HuH-7.5 (cell line): ENCODE data around the gene MCRIP2.
"Not testable (repeated sequence)": the region's sequence is repeated elsewhere in the genome, so short reads cannot be mapped to it uniquely, and the experiment has no call there.

Experiments
- DNase-seq: peaks from one replicate; pipeline ENCODE4 v3.0.0; 2011; ENCODE audit warnings: low spot score

Gene MCRIP2

GRCh38 chr16:681746-682427, 40.3 kb downstream of the MCRIP2 start:
- DNase-seq = no peak

DNA sequence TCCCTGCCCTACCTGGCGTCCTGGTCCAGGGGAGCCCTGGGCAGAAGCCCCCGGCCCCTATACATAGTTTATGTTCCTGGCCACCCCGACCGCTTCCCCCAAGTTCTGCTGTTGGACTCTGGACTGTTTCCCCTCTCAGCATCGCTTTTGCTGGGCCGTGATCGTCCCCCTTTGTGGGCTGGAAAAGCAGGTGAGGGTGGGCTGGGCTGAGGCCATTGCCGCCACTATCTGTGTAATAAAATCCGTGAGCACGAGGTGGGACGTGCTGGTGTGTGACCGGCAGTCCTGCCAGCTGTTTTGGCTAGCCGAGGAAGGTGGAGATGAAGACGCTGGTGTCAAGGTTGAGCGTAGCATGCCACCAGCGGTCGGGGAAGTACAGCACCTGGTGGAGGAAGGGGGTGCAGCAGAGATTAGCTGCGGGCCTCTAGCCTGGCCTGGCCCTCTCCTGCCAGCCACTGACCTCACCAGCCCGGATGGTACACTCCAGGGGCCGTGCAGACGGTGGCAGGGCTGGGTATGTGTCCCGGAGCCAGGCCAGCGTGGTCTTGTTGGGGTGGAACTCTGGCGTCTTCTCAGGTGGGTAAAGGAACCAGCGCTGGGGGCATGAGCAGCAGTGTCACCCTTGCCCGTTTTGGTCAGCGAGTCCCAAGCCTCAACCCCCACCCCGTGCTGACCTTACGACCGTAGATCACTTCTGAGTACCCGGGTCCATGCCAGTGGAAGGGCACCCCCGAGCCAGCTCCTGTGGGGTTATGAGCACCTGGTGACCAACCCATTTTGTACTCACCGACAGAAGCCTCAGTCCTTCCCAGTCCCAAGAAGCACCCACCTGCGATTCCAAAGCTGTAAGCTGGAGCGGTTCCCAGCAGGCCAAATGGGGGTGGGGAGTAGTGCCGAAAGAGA, 41.1 kb downstream of the MCRIP2 start:
- DNase-seq = no peak

- DNase-seq = no peak
These were observed 41.9 kb downstream of the MCRIP2 start for GRCh38 chr16:683396-684070.

DNA sequence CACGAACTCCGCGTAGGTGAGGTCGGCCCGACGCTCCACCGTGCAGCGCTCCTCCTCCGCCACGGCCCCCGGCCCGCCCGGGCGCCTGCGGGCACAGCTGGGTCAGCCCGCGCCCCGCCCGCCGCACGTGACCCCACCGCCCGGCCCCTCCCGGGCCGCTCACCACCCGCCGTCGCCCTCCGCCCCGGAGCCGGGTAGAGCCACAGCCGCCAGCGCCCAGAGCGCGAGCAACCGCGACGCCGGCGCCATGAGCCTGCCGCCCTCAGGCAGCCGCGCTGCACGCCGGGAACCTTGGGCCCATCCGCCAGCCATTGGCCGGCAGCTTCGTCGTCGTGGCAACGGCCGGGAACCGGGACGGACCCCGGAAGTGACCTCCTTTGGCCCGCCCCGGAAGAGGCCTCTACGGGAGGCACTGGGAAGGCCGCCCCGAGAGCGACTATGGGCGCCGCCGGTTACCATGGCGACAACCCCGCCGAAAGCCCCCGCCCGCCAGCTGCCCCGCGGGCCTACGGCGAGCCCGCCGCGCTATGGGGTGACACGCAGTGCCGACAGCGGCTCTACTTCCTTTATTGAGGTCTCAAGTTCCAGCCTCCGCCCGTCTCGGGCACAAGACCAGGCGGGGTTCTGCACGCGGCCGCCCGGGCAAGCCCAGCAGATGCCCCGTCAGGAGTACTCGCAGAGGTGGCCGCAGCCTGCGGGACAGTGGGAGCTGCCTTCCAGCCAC, 42.6 kb downstream of the MCRIP2 start, which contains the start of gene JMJD8:
Gene JMJD8, minus strand, starts transcription at position 264 of the 724 bp plus-strand sequence. Its CDS starts 15 bp downstream, at position 249.
- DNase-seq = peak; percentile 97

DNA sequence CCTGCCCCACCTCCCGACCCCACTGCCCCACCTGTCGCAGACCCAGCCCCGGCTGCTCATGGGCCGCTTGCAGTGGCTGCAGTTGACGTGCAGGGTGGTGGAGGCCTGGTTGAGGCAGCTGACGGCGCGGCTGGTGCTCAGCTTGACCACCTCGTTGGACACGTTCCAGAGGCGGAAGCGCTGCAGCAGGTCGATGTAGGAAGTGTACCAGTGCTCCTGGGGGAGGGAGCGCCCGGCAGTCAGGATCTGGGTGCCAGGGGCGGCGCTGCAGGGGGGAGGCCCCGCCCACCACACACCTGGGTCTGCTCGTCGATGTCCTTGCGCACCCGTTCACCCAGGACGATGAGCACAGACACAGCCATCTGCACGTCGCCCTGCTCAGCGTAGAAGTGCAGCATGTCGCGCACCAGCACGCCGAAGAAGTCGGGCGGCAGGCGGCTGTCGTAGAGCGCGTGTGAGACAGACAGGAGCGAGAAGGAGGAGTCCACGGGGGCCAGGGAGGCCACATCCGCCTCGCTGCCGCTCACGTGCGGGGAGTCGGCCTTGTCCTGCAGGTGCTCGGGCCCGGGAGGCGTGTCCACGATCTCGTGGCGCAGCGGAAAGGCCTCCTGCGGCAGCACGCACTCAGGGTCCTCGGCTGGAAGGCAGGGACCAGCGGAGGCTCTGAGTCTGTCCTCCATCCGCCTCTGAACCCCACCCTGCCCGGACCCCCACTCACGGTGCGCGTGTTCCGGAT, 43.5 kb downstream of the MCRIP2 start:
- no peak for DNase-seq

- DNase-seq = no peak
These were observed 44.3 kb downstream of the MCRIP2 start for GRCh38 chr16:685967-686366.

- no peak for DNase-seq
These were observed 45.0 kb downstream of the MCRIP2 start for GRCh38 chr16:686459-687260.

- no peak for DNase-seq
These were observed 45.9 kb downstream of the MCRIP2 start for GRCh38 chr16:687499-687898.

DNA sequence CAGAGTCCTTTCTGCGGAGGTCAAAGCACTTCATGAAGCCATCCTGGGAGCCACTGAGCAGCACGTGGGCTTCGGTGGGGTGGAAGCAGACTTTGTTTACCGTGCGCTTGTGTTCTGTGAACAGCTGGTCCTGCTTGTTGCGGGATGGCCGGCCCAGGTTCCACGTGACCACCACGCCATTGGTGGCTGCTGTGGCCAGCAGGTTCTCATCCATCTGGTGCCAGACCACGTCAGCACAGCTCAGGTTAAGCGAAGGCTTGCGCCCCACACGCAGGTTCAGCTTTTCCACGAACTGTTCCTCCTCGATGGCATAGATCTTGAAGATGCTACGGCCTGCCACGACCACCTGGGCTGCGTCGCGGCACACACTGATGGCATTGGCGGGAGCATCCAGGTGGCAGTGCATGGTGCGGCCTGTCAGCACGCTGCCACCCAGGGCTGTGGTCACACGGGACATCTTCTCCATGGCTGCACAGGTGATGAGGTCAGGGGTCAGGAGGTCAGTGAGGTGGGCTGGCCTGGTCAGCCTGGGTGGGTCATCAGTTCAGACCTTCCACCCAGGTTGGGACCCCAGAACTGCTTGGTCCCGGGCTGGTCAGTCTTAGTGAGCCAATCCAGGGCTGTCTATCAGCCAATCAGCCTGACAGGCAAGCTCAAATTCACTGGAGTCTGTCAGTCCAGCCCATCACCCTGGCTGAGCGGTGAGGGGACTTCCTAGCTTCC, 47.7 kb downstream of the MCRIP2 start:
- DNase-seq = no peak

- not testable (repeated sequence) for DNase-seq
These were observed 49.6 kb downstream of the MCRIP2 start for GRCh38 chr16:691242-691641.

DNA sequence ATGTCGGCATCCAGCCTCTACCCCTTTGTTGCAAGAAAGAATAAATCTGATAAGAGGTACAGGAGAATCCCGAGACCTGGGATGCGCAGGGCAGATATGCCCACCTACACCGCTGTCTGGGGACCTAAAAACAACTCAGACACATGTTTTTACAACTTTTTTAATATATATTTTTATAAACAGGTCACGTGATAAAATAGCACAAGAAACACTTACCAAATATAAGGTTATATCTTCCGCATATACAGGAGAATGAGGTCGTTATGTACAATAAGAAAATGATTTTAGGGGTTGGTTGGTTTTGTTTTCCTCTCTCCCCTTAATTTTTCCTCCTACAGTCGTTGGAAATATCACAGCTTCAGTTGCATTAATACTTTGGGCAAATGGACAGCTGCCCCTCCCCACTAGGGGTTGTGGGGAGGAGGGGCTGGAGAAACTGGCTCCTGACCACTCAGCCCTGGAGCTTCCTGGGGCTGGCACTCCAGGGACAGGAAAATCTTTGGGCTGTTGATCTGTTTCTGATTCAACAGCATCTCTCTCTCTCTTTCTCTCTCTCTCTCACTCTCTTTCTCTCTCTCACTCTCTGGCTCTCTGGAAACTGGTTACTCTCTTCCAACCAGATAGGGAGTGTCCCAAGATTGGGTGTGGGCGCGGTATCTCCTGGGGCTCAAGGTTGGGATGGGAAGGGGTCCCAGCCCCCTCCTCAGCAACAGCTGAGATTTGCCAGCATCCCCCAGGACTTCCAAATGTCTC, 50.9 kb downstream of the MCRIP2 start:
- no peak for DNase-seq

- DNase-seq = no peak
These were observed 51.7 kb downstream of the MCRIP2 start for GRCh38 chr16:693364-693763.

- no peak for DNase-seq
These were observed 52.1 kb downstream of the MCRIP2 start for GRCh38 chr16:693766-694165.

DNA sequence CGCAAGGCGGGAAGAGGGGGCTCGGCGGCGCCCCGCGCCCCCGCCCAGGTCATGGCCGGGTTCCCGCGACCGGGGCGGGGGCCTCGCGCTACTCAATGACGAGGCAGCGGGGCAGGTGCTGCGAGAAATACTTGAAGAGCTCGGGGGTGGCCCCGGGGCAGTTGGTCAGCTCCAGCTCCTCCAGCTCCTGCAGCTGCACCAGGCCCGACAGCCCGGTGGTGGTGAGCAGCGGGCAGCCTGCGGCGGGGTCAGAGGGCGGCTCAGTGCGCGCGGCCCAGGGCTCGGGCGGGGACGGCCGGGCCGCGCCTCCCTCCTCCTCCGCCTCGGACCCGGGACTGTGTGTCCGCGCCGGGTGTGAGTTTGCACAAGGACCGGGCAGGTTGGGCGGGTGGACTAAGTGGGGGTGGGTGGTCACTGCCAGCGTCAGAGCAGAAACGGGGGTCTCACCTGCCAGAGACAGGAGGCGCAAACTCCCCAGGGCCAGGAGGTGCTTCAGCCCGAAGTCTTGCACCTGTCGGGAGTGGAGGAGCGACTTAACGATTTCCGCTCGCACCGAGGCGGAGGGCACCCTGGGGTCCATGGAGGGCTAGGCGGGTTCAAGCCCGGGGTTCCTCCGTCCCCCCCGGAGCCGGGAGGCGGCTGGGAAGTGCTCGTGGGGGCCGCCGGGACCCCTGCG, 52.7 kb downstream of the MCRIP2 start:
- DNase-seq = no peak

DNA sequence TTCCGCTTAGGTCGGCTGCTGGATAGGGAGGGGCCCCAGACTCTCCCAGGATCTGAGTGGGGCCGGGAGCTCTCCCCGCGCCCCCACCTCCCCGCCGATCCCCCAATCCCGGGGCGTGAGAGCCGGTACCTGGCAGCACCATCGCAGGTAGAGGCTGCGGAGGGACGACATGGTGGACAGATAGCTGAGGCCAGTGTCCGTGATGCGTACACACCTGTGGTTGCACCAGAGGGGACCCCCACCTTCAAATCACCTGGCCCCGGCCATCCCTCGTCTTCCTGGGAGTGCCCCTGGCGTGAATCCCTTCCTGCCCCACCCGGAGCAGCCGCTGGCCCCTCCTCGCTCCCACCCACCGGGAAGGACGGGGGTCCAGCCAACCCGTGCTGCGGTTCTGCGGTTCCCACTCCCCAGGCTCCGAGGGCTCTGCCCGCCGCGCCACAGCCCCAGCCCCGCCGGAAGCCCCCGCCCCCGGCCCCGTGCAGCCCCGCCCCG, 53.3 kb downstream of the MCRIP2 start:
- no peak for DNase-seq

DNA sequence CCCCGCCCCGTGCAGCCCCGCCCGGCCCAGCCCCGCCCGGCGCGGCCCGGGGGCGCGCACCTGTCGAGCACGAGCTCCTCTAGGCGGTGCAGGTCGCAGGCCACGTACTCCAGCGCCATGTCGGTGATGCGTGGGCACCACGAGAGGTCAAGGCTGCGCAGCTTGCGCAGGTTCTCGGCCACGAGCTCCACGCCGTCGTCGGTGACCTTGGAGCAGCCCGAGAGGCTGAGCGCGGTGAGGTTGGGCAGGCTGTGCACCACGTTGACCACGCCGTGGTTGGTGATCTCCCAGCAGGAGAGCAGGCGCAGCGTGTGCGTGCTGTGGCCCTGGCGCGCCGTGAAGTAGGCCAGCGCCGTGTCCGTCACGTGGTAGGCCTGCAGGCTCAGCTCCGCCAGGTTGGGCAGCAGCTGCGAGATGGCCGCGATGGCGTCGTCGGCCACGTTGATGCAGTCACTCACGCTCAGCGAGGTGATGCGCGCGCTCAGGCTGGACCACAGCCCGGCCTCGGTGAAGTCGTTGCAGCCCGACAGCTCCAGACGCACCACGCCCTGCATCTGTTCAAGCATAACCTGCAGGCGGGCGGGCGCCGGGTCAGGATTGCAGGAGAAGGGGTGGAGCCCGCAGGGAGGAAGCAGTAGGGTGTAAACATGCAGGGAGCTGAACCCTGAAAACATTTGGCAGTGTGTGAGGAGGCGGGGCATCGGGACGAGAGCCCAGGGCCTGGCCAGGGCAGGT, 53.9 kb downstream of the MCRIP2 start:
- no peak for DNase-seq
